Cerebellar cortex (tissue), 1 donor: Measurements from ENCODE around the gene HS3ST4.

Experiments used
- DNase-seq: peaks from one replicate; pipeline ENCODE4 v3.0.0-alpha.2; 2015; ENCODE audit warnings: low spot score

Gene HS3ST4

DNA sequence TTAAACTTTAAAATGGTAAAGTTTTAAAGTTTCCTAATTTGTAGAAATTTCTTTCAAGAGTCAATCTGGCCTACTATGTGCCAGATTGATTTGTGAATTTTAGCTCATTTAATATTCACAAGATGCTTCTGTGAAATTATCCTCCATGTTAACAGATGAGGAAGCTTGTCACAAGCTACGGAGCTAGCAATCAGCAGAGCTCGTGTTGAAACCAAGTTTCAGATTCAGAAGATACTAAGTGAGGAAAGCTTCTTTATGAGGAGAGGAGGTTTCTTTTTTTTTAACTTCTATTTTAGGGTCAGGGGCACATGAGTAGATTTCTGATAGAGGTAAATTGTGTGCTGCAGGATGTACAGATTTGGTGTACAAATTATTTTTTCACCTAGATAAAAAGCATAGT is 135.9 kb downstream of the HS3ST4 start:
- DNase-seq, result no peak

DNA sequence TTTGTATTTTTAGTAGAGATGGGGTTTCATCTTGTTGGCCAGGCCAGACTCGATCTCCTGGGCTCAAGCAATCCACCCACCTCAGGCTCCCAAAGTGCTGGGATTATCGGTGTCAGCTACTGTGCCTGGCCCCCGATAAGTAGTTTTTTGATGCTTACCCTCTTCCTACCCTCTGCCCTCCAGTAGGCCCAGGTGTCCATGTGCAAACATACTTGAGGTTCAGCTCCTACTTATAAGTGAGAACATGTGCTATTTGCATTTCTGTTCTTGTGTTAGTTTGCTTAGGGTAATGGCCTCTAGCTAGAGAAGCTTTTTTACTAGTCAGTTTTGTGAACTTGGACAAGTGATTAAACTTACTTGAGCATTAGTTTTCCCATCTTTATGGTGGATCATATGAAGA is 136.8 kb downstream of the HS3ST4 start:
- DNase-seq, result no peak

DNA sequence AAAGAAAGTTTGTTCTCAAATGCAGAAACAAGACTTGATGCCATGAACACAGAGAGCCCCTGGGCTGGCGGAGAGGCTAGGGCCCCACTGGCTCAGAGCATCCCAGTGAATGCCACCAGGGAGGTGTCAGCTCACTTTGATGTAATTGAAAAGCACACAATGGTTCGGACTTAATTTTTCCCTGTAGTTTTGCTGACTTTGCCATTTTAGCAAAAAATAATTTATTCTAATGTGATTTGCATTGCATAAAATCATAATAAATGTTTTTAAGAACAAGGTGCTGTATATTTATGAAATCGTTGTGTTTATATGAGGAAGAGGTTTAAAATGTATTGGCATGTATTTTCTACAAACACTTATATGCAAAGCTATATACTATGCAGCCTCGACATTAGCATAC is 140.5 kb downstream of the HS3ST4 start:
- no peak for DNase-seq

DNA sequence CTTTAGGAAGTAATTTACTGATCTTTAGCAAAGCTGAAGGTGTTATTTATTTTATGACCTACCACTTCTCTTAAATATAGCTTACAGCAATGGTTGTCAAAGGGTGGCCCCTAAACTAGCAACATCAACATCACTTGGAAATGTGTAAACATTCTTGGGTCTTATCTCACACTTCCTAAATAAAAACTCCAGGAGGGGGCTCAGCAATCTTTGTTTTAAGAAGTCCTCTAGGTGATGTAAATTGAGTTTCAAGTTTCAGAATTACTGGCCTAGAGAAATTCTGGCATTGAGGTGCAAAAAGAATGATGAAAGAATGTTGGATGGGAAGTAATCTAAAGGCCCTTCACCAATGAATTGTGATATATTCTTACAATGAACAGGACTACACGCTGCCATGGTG is 142.3 kb downstream of the HS3ST4 start:
- DNase-seq, result no peak

DNA sequence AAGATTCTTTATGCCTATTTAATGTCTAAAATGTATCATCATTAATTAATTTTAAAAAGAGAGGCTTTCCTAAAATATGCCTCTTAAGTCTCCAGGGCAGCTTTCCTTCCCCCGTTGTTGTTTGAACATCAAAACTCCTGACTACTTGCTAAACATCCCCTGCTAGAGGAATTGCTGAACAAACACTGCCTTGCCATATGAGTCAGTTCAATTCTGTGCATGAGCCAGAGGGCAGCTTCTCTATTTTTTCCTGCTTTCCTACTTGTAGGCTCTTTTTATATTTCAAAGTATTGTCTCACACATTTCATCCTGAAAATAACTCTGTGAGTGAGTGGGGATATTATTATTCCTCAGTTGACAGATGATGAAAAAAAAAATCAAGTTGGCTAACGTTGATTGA is 143.4 kb downstream of the HS3ST4 start:
- no peak for DNase-seq

DNA sequence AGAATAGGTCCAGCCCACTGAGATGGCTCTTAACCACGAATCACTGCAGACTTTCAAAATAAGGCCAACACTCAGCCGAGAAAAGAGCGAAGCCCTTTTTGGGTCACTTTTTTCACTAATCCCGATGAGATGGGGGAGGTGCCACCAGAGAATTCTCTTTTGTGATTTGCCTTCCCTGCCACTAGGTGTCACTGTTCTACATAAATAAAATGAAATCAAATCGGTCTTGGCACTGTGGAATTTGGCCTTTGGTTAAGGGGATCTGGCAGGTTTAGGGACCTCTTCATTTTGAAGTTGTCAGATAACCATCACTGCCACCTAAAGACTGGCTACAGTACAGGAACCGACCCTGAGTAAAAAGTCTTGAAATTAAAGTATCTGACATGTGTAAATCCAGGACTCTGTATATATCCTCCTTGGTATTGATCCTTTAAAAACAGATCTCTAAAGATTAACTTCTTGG is 147.0 kb downstream of the HS3ST4 start:
- peak; percentile 78 for DNase-seq

GRCh38 chr16:25841761-25842160 is 150.0 kb downstream of the HS3ST4 start:
- peak; percentile 76 for DNase-seq

GRCh38 chr16:25845901-25846300 is 154.1 kb downstream of the HS3ST4 start:
- no peak for DNase-seq

GRCh38 chr16:25854141-25854540 is 162.4 kb downstream of the HS3ST4 start:
- no peak for DNase-seq

DNA sequence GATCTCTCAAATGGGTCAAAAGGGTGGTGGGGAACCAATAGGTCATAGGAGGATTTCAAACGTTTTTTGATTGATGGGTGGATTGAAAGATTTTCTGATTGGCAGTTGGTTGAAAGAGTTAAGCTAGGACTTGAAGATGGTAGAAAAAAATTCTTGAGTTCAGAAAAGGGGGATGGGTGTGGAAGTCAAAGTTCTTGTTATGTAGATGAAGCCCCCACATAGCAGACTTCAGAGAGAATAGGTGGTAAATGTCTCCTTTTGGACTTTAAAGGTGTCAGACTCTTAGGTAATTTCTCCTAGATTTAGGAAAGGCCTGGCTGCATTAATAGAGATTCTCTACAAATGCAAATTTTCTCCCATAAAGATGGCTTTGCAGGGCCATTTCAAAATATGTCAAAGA is 163.3 kb downstream of the HS3ST4 start:
- DNase-seq, result no peak

DNA sequence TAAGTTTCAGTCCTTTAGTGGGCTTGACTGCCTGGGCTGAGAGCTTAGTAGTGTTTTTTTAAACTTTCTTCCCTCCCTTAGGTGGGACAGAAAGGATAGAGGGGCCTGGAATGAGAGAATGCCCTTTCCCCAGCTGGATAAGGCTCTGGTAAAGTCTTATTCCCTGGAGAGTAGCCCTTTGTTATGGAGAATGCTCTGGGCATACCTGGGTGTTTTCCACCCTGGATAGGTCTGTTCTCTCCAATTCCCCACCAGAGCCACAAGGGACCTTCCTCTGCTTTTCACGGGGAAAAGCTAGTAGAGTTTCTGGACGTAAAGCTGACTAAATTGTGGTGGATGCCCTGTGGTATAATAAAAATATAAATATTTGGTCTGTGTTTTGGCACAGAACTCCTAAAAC is 164.1 kb downstream of the HS3ST4 start:
- DNase-seq, result no peak

DNA sequence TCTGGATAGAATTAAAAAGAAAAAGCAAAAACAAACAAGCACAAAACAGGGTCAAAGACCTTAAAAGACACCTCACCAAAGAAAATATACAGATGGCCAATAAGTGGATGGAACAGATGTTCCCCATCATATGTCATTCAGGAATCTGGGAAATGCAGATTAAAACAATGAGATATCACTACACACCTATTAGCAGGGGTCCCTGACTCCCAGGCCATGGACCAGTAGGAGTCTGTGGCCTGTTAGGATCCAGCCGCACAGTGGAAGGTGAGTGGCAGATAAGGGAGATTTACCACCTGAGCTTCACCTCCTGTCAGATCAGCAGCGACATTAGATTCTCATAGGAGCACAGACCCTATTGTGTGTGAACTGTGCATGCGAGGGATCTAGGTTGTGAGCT is 167.9 kb downstream of the HS3ST4 start:
- DNase-seq, result no peak

DNA sequence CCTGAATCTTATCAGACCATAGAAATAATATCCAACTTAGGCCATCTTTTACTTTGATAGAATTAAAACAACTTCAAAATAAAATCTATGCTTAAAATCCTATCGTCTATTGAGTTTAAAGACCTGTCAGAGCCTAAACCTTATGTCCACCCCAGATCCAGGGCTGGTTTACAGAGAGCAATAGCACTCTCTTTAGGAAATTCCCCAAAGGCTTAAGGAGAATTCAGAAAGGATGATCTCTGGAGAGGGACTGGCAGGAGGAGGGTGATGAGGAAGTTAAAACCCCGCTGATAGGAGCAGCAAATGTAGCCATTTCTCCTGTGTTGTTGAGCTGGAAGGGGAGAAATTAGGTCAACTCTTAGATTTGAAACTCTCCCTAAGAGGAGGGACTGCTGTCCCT is 175.3 kb downstream of the HS3ST4 start:
- no peak for DNase-seq

DNA sequence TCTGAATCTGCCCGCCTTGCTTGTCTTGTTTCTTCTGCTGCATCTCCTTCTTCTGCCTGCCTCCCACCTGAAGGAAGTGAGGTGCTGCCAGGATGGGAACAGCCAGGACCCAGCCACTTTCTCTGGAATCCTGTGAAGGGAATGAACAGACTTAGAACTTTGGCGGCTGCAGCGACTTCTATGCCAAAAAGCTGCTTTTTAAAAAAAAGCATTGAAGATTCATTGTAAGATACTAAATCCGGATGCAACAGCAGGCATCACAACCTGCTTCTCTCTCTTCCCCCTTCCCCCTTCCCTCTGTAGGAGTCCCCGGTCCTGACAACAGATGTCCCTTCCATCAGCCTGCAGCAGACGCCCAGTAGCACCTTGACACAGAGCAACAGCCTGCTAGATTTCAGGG is 176.3 kb downstream of the HS3ST4 start:
- peak; percentile 72 for DNase-seq

GRCh38 chr16:25868706-25869370 is 177.1 kb downstream of the HS3ST4 start:
- peak; percentile 74 for DNase-seq

- no peak for DNase-seq
Measured at GRCh38 chr16:25872369-25873070, 180.8 kb downstream of the HS3ST4 start.

- peak; percentile 69 for DNase-seq
Measured at GRCh38 chr16:25874196-25874595, 182.4 kb downstream of the HS3ST4 start.

- peak; percentile 77 for DNase-seq
Measured at GRCh38 chr16:25875956-25876598, 184.3 kb downstream of the HS3ST4 start.

DNA sequence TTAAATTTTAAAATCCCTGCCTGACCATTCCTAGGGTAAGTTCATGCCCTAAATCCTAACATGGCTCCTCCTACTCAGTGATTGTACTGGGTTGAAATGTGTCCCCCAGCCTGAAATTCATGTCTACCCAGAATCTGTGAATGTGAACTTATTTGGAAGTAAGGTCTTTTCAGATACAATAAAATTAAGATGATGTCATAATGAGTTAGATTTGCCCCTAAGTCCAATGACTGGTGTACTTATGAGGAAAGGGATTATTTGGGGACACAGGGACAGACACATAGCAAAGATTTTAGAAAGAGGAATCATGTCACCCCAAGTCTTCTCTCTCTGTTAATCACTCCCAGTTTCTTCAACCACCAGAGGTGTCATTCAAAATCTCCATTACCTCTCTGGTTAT is 185.3 kb downstream of the HS3ST4 start:
- no peak for DNase-seq

GRCh38 chr16:25886598-25886997 is 194.8 kb downstream of the HS3ST4 start:
- no peak for DNase-seq

DNA sequence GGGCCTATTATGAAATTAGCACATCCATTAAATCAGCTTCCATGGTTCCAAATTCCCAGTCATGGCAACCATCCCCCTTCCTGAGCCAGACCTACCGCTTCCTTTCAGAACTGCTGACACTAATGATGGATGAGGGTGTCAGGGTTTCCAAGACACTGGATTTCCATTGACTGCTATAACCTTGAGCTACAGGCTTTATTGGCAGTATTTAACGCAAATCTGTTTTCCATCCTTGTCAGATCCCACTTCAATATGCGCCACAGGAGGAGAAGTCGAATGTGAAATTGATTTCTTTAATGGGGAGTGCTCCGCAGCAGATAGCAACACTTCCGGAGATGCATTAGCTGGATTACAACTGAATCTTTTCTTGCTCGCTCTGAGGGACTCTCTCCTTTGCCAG is 197.1 kb downstream of the HS3ST4 start:
- no peak for DNase-seq

- DNase-seq, result no peak
Measured at GRCh38 chr16:25893332-25893731, 201.6 kb downstream of the HS3ST4 start.

- no peak for DNase-seq
Measured at GRCh38 chr16:25894093-25894492, 202.3 kb downstream of the HS3ST4 start.
